Dedifferentiated amniotic fluid mesenchymal stem cell (primary cell): ENCODE results near the gene FAM3C.
"Not testable (repeated sequence)": the region's sequence is repeated elsewhere in the genome, so short reads cannot be mapped to it uniquely, and the experiment has no call there.

ENCODE experiments used
- DNase-seq: peaks from one replicate; pipeline ENCODE4 v3.0.0-alpha.2; 2016; ENCODE audit errors: extremely low spot score

Gene FAM3C, protein sequence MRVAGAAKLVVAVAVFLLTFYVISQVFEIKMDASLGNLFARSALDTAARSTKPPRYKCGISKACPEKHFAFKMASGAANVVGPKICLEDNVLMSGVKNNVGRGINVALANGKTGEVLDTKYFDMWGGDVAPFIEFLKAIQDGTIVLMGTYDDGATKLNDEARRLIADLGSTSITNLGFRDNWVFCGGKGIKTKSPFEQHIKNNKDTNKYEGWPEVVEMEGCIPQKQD

DNA sequence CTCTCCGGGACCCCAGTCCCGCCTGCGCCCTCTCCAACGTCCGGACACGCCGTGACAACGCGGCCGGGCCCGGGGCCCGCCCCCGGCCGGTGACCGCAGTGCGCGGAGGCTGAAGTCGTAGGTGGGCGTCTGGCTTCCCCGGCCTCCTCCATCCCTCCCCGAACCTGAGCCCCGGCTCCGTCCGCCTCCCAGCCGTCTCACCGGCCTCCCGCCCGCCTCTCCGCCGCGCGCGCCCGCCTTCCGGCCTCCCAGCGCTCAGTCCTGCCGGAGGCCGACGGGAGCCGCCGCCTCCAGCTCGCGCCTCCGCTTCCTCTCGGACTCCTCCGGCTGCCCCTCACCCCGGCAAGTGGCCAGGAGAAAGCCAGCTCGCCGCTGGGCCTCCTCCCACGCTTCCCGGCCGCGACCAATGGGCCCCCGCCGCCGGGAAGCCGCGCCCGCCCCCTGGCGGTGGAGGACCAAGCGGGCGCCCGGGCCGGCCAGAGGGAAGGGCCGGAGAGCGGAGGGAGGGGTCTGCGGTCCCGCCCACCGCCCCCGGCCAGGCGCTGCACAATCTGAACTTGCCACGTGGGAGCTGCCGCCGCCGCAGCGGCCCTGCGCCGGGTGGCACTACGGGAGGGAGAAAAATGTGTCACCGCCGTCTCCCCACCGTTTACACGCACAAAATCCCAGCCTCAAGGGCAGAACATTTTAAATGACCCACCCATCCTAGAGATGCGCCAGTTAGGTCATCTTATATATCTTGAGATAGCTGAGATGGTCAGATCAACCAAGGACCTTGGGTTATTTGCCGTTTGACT, at the start of gene FAM3C:
TSS of gene FAM3C (minus strand) at position 348 of the 797 bp plus-strand sequence. CDS start 13,339 bp downstream, outside the sequence.
- DNase-seq, result peak; percentile 89

DNA sequence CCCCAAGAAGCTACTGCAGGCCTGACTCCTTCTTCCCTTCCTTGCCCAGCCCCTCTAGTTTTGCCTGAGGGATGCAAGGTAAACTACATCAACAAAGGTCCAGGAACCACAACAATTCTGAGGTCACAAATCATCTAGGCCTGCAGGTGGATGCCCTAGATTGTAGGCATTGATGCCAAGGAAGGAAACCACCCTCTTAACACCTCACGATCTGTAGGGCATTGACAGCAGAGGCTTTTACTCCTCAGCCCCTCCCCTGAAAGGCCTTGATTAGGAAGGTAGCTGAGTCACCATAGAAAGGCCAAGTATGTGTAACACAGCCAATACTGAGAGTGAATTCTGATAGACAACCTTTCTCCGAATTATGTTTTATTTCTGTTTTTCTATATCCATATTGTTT, 46.7 kb upstream of the FAM3C start:
- no peak for DNase-seq

DNA sequence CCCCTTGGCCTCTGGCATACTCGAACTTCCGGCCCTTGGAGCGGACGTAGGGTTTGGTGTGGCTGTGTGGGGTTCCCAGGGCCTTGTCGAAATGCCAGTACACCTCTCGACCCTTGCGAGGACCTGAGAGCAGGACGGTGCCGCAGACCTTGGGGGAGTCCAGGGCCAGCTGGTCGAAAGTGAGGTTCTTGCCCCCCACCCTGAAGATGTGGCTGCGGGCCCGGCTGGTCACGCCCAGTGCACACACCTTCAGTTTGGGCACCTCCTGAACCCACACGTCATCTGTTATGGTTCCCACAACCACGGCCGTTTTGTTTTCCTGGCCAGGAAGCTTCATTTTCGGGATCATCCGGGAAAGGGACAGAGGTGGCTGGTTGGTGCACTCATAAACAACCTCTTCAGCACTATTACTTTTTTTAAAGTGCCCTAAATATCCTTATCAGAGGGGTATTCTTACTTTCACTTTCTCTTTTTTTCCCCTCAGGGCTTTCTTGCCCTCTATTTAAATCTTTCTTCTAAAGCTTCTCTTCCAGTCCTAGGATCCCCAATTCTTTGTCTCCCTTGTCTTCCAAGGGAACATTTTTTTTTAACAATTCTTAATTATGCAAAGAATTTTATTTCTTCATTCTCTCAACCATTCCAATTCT, 44.9 kb upstream of the FAM3C start:
- no peak for DNase-seq

DNA sequence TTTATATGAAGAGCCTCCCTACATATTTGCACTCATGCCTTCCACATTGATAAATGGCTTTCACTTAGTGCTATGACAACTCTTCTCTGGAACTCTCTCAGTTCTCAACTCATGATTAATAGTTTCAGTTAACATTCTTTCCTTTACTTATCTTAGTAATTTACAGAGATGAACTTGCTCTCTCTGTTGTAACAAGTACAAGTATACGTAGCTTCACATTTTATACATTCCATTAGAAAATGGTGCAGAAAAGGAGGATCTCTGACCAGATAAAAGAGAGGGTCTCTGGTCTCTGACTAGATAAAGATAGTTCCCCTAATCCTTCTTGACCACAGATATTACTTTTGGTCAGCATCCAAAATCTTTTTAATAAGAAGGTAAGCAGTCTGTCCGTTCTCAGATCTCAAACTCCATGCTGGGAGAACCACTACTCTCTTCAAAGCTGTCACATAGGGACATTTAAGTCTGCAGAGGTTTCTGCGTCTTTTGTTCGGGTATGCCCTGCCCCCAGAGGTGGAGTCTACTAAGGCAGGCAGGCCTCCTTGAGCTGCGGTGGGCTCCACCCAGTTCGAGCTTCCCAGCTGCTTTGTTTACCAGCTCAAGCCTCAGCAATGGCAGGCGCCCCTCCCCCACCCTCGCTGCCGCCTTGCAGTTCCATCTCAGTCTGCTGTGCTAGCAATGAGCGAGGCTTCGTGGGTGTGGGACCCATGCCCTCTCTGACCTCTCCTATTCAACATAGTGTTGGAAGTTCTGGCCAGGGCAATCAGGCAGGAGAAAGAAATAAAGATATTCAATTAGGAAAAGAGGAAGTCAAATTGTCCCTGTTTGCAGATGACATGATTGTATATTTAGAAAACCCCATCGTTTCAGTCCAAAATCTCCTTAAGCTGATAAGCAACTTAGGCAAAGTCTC, 42.2 kb upstream of the FAM3C start:
- DNase-seq, result peak; percentile 45

DNA sequence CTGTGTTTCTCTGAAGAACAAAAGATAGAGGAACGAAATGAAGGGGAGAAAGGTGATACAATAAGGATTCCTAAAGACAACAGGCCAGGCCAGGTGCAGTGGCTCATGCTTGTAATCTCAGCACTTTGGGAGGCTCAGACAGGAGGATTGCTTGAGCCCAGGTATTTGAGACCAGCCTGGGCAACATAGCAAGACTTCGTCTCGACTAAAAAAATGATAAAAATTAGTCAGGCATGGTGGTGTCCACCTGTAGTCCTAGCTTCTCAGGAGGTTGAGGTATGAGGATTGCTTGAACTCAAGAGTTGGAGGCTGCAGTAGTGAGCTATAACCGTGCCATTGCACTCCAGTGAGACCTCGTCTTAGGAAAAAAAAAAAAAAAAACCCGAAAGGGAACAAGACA, 41.4 kb upstream of the FAM3C start:
- no peak for DNase-seq

DNA sequence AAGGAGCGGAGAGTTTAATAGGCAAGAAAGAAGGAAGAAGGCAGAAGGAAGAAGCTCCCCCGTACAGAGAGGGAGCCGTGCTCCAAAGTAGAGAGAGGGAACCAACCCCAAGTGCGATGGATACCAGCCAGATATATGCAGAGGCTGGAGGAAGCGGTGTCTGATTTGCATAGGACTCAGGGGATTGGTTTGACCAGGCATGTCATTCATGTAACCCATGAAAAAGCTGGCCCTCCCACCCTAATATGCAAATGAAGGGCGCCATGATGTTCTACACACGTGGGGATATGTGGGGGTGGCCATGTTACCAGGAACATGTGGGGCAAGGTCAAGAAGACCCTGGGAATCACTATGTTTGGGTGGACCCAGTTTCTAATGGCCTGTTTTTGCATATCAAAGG, 40.6 kb upstream of the FAM3C start:
- no peak for DNase-seq

DNA sequence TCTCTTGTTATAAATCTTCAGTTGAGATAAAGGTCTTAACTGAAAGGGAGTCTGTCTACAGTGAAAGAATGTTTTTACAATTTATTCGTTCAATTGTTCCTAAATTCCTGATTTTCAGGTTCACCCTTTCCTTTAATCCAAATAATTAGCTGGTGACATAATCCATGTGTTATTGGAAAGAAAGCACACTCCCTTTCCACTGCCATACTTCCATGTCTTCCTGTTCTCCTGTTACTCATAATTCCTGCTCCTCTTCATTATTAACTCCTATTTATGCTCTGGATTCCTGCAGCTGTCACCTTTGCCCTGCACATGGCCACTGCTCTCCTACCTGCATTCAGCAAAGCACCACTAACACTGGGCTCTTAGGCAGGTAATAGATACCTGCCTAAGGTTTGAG, 40.0 kb upstream of the FAM3C start:
- no peak for DNase-seq

DNA sequence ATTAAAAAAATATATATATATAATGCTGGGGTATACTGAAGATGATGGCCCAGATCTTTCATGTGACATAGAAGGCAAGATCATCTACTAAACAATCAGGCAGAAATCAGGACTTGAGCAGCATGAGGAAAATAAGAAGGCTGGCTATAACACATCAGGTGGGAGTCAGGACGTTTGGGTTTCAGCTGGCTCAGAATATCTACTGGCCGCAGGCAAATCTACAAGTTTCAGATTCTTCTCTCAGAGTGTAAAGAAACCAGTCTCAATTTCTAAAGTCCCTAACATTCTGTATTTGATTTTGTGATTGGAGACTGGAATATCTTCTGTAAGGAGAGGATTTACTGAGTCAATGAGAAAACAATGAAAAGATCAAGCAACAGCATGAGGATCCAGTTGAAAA, 37.7 kb upstream of the FAM3C start:
- DNase-seq, result no peak

DNA sequence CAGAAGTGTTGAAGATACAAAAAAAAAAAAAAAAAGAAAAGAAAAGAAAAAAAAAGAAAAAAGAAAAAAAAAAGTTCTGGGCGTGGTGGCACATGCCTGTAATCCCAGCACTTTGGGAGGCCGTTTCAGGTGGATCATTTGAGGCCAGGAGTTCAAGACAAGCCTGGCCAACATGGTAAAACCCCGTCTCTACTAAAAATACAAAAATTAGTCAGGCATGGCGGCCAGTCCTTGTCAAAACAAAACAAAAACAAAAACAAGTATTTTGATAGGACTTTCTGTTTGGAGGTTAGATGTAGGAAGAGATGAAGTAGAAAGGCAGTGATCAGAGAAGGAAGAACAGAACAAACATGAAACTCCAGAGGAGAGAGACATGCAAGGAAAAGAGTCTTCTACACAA, 36.4 kb upstream of the FAM3C start:
- not testable (repeated sequence) for DNase-seq

DNA sequence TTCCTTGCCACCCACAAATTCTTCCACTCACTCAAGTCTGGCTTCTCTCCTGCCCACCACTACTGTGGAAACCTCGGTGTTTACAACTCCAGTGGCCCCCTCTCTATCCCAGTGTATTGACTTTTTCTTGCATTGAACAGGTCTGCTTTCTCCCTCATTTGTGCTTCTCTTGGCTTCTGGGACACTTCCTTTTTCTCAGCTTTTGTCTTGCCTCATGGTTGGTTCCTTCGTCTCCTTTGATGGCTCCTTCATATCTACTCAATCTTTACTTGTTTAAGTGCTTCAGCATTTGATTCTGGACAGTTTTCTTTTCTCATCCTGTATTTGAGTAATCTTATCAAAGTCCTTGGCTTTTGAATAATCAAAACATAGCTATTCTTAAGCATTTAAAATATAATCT, 35.9 kb upstream of the FAM3C start:
- DNase-seq, result no peak

DNA sequence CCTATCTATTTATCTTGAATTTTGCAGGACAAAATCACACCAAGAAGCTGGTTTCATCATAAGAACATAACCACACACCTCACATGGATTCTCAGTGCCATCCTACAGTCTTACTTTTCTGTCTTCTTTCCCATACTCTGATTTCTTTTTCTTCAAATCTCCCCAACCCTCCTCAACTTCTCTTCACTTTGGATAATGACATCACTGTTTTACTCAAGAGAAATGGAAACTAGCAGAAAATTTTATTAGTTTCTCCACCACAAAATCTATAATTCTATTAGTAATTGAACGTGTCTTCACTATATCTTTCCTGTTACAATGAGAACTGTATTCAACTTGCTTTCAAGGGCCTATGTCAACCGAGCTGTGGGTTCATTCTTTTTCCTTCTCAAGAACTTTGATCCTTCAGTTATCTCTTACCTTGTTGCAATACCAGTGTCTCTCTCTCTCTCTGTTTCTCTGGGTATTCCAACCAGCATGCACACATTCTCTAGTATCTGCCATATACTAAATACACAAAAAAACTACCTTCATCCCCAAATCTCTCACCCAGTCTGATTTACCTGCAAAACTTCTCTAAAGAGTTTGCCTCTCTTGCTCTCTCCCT, 35.4 kb upstream of the FAM3C start:
- no peak for DNase-seq

DNA sequence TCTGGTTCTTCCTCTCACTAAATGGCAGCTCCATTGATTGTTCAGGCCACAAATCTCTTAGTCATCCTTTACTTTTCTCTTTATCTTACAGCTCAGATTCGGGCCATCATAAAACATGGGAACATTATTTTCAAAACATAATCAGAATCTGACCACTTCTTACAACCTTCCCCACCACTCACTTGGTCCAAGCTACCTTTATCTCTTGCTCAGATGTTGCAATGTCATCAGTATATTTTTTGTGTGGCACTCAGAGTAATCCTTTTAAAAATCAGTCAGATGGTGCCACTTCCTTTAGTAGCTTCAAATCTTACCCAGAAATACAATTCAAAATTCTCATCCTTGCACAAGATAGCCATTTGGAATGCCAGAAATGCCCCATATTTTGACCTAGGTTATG, 34.5 kb upstream of the FAM3C start:
- DNase-seq, result no peak

DNA sequence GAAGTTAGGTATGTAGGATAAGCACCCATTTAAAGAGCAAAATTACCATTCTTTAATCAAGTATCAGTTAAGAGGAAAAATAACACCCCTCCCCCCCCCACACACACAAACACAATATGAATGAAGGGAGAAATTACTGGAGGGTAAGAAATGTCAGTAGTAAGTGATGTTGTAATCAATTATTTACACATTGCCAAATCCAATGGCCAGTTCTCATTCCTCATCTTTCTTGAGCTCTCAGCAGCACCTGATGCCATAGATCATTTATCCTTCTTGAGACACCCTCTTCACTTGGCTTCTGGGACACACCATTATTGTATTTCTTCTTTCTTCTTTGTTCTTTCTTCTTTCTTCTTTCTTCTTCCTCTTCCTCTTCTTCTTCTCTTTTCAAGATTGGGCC, 33.7 kb upstream of the FAM3C start:
- no peak for DNase-seq

DNA sequence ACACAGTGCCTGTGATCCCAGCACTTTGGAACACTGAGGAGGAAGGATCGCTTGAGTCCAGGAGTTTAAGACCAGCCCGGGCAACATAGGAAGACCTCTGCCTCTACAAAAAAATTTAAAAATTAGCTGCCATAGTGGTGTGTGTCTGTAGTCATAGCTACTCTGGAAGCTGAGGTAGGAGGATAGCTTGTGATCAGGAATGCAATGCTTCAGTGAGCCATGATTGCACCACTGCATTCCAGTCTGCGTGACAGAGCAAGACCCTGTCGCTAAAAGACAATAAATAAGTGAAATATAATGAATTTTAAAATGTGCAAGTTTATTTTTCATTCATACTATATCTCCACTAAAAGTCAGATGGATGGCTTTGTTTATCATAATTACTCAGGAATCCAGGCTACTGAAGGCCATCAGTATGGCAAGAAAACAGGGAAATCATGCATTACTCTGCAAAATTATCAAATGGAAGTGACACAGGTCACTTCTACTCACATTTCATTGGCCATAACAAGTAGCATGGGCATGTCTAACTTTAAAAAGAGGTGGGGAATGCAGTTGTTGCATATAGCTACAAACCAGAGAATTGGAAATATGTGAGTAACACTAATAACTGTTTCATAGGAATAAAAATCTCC, 32.9 kb upstream of the FAM3C start:
- peak; percentile 16 for DNase-seq

DNA sequence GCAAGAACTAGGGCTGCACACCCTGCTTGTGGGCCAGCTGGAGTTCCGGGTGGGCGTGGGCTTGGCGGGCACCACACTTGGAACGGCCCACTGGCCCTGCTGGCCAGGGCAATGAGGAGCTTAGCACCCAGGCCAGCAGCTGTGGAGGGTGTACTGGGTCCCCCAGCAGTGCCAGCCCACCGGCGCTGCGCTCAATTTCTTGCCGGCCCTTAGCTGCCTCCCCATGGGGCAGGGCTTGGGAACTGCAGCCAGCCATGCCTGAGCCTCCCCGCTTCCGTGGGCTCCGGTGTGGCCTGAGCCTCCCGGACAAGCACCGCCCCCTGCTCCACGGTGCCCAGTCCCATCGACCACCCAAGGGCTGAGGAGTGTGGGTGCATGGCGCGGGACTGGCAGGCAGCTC, 25.6 kb upstream of the FAM3C start:
- DNase-seq, result not testable (repeated sequence)

DNA sequence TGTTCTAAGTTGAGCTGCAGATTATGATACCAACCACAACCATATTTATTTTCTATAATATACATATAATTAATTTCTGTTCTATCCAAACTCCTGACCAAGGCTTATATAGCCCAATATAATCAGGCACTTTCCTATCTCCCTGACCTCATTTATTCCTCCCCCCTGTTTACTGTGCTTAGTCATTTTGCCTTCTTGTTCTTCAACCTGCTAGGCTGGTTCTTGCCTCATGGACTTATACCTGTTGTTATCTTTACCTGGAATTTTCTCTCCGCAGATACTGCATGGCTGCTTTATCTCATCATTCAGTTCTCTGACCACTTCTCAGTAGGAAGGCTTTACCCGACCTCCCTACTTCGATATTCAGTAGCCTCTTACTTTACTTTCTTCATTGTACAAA, 24.9 kb upstream of the FAM3C start:
- no peak for DNase-seq

DNA sequence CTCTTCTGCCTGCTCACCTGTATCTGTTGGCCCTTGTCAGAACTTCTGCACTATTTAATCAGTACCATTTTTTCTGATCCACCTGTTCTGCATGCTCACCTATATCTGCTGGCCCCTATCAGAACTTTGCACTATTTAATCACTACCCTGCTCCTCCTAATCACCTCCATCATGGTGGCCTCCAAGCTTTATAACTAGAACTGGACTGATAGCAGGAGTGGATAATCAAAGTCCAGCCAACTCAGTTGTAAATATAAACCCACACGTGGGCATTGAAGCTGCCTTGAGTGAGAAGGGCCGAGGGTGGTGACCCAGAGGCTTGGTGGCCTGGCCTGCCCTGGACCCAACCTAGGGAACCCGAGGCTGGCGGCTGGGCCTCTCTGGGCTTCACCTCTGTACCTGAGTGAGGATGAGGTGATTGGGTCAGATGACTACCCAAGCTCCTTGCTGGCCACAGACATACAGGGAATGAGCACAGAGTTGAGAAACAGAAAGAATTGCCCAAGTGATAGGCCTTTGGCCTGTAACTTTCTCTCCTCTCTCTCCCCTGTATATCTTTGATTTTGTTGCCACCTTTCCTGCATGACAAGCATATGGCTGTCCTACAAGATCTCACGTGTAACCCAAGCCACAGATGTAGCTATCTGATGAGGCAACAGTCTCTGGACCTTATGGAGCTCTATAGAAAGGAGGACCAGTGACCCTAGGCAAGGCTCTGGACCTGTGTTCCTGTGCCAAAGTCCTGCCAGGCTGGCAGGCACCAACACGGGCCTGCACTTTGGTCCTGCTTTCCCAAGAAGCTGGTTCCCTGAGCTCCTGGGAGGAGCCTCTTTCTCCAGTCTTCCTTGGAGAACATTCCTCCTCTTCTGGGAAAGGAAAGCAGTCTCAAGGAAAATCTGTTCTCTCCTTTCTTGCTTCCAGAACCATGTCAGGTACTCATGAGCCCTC, 23.4 kb upstream of the FAM3C start:
- DNase-seq, result no peak

DNA sequence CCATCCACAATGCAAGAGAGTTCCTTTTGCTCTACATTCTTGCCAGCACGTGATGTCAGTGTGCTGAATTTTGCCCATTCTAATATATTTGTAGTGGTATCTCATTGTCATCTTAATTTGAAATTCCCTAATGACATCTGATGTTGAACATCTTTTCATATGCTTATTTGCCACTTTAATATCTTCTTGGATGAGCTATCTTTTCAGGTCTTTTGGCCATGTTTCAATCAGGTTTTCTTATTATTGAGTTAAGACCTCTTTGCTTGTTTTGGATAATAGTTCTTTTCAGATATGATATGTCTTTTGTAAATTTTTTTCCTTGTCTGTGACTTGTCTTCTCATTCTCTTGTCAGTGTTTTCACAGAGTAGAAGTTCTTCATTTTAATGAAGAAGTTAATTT, 20.4 kb upstream of the FAM3C start:
- DNase-seq, result no peak

DNA sequence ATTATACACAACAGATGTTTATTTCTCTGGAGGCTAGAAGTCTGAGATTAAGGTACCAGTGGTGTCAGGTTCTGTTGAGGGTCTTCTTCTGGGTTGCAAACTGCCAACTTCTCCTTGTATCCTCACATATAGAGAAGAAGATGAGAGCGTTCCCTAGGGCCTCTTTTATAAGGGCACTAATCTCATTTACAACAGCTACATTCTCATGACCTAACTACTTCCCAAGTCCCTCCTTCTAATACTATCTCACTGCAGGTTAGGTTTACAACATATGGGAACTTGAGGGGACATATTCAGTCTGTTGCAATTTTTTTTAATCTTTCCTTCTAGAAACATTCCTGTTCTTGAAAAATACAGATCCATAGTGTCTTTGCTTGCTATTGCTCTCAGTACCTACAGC, 18.3 kb upstream of the FAM3C start:
- no peak for DNase-seq

DNA sequence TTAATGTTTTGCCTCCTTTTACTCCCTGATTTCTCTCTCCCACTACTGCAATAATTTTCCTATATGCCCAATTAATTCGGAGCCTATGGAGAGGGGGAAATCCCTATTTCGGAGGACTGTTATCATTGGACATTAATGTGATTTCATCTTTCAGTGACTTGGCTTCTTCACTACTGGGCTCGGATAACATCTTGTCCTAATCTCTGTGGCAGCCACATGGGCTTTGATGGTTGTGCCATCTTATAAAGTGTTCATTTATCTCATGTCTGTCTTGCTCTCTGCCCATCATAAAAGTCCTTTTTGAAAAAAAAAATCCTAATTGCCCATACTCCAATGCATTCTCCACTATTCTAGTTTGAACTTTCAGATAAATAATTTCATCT, 15.5 kb upstream of the FAM3C start:
- DNase-seq, result no peak
